ENCODE measurements around the gene GKAP1.
"Not testable (repeated sequence)": the region's sequence is repeated elsewhere in the genome, so short reads cannot be mapped to it uniquely, and the experiment has no call there.

DNA sequence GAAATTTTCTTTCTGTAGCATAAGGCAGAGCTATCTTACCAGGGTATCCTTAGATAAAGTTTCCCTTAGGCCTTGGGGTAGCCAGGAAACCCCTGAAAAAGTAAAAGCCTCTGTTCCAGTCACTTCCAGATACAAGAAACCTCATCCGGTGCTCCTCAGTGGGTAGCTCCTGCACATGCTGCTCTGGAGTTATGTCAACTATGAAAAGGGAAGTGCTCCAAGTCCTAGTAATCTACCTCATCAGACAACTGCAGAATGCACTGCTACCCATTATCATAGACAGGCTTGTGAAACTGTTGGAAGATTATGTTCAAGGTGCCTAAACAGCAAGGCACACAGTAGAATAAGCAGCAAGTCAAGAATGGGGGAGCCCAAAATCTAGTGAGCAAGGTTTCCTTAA, 8.4 kb downstream of the GKAP1 start:
- TF ChIP-seq, protein P1, sequence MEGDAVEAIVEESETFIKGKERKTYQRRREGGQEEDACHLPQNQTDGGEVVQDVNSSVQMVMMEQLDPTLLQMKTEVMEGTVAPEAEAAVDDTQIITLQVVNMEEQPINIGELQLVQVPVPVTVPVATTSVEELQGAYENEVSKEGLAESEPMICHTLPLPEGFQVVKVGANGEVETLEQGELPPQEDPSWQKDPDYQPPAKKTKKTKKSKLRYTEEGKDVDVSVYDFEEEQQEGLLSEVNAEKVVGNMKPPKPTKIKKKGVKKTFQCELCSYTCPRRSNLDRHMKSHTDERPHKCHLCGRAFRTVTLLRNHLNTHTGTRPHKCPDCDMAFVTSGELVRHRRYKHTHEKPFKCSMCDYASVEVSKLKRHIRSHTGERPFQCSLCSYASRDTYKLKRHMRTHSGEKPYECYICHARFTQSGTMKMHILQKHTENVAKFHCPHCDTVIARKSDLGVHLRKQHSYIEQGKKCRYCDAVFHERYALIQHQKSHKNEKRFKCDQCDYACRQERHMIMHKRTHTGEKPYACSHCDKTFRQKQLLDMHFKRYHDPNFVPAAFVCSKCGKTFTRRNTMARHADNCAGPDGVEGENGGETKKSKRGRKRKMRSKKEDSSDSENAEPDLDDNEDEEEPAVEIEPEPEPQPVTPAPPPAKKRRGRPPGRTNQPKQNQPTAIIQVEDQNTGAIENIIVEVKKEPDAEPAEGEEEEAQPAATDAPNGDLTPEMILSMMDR (IDR thresholded peaks at IDR 0.05): not testable (repeated sequence)
- TF ChIP-seq ZFX (IDR thresholded peaks at IDR 0.05; ENCODE audit: borderline replicate concordance): not testable (repeated sequence)
